ENCODE results near the gene CASP10. TPM values are rescaled to one million over a fixed set of nuclear protein-coding genes. Genes with fewer than 3 reads are reported as not detected.
A peak's percentile ranks its signal among the peaks of the same experiment; 100 is the strongest.
"Not testable (repeated sequence)": the region's sequence is repeated elsewhere in the genome, so short reads cannot be mapped to it uniquely, and the experiment has no call there.

Gene CASP10
- total RNA-seq, 1 experiment from 2014 or later: 2.9 TPM

DNA sequence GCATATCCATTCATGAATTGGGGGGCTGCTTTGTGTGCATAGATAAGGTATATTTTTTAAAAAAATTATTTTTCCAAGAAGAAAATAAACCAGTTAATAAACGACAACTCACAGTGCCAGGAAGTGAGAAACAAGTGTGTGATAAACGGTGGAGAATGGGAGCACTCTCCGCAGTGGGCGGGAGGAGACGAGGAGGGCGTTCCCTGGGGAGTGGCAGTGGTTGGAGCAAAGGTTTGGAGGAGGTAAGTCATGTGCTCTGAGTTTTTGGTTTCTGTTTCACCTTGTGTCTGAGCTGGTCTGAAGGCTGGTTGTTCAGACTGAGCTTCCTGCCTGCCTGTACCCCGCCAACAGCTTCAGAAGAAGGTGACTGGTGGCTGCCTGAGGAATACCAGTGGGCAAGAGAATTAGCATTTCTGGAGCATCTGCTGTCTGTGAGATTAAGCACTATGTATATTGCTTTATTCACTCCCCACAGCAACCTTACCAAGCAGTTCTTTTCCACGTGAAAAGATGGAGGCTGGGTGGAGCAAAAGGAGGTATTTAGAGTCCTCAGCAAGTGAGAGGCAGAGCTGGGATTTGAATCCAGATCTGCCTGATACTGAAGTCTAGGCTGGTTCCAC is 50.4 kb downstream of the CASP10 start:
- DNase-seq (ENCODE audit: low read depth): peak; percentile 90

- no peak for DNase-seq (ENCODE audit: low read depth)
Observed at GRCh38 chr2:201233812-201234662, 51.1 kb downstream of the CASP10 start.

DNA sequence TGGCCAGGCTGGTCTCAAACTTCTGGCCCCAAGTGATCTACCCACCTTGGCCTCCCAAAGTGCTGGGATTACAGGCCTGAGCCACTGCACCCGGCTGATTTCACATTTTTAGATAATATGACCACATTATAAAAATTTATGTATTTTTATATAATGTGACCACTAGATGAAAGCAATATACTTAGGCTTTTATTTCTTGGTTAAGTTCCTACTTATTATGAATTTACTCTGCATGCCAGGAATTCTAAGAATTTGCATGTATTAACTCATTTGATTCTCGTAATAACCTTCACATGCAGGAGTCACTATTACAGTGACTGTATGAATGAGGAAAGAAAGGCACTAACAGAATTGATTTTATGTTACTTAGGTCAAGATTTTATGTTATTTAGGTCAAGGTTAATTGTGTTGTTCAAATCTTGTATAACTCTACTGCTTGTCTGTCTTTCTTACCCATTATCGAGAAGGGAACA is 51.8 kb downstream of the CASP10 start:
- no peak for DNase-seq (ENCODE audit: low read depth)

GRCh38 chr2:201235860-201236811 is 53.2 kb downstream of the CASP10 start:
- DNase-seq (ENCODE audit: low read depth): peak; percentile 54

DNA sequence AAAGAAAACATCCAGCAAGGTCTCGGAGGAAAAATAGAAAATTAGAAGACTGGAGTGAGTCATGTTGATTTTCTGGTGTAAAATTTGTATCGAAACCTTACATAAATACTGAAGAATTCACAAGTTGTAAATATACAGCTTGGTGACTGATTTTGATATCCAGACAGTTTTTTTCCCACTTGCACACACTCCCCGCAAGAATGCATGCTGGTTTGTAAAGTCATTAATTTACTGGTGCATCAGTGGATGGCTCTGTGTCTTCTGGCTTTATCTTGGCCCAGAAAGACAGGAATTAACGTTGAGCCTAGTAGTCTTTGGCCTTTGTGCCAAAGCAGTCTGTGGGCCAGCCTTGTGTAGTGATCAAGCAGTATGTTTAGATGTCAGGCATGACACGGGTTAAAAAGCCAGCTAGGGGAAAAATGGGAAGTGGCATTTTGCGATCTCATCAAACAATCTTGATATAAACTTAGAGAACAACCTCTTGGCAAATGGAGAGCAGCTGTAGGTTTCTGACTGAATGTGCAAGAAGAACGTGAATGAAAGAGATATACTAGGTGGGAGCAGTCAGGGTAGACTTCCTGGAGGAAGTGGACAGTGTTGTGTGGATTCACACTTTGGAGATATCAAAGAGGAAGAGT is 54.7 kb downstream of the CASP10 start:
- DNase-seq (ENCODE audit: low read depth): no peak

- DNase-seq (ENCODE audit: low read depth): not testable (repeated sequence)
Observed at GRCh38 chr2:201239167-201239935, 56.4 kb downstream of the CASP10 start.

DNA sequence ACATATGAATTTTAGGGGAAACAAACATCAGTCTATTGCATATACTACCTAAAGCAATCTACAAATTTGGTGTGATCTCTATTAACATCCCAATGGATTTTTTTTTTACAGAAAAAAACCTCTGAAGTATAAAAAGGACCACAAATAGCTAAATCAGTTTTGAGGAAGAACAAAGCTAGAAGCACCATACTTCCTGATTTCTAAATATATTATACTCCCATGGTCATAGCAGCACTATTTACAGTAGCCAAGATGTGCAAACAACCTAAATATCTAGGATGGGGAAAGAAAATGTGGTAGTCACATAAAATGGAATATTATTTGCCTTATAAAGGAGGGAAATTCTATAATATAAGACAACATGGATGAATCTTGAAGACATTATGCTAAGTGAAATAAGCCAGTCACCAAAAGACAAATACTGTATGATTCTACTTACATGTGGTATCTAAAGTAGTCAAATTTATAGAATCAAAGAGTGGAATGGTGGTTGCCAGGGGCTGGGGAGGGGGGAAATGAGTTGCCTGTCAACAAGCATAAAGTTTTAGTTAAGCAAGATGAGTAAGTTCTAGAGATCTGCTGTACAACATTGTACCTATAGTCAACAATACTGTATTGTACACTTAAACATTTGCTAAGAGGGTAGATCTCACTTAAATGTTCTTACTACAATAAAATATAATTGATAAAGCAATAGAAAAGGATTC is 59.8 kb downstream of the CASP10 start:
- DNase-seq (ENCODE audit: low read depth): no peak

DNA sequence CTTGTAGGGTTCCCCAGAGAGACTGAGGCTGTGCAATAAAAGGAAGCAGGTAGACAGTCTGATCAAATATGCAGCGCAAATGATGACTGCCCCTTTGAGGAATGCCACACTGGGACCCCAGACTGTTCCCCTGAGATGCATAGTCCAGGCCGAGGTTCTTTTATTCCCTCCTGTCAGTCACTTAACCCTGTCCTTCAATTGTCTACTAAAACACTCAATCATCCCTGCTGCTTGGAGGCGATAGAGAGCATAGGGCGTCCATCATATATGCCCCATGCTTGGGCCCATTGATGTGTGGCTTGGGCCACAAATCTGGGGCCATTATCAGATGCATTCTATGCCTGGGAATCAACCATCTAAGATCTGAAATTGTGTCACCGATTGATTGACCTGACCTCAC is 61.9 kb downstream of the CASP10 start:
- DNase-seq (ENCODE audit: low read depth): no peak

DNA sequence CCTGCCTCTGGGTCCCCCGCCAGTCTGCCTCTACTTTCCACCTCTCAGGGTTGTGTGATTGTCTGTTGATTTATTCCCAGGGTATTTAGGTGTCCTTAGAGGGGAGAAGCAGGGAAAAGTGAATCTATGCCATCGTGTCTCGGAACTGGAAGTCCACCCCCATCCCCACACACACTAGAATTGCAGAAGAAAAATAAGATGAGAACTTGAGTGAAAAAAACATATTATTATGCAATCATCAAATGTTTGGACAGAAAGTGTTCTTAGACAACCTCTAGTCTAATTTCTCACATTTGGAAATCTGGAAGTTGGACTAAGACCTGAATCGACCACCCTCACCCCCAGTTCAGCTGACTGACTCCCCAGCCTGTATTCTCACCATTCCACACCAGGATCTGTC is 63.3 kb downstream of the CASP10 start:
- no peak for DNase-seq (ENCODE audit: low read depth)

DNA sequence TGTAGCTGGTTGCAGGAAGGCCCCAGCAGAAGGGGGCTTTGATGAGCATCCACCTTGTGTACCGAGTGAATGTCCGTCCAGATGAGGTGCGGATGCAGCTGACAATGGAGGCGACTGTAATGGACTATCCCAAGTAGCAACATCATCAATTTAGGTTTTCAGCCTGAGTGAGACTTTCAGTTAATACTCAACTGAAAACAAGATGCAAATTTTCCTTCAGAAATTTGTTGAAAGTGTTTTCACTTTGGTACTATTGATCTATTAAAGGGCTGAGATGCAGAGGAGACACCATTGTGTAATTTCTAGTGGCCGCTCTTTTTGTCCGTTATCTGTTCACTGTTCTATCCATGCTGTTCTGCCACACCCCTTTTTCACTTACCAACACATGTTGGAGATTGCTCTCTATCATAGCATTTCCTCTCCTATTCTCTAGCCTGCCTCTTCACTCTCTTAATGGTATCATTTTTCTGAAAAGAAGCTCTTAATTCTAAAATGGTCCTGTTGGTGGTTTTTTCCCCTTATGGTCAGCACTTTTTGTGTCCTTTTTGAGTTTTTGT is 65.4 kb downstream of the CASP10 start:
- no peak for DNase-seq (ENCODE audit: low read depth)

- no peak for DNase-seq (ENCODE audit: low read depth)
Observed at GRCh38 chr2:201249889-201250288, 66.9 kb downstream of the CASP10 start.

DNA sequence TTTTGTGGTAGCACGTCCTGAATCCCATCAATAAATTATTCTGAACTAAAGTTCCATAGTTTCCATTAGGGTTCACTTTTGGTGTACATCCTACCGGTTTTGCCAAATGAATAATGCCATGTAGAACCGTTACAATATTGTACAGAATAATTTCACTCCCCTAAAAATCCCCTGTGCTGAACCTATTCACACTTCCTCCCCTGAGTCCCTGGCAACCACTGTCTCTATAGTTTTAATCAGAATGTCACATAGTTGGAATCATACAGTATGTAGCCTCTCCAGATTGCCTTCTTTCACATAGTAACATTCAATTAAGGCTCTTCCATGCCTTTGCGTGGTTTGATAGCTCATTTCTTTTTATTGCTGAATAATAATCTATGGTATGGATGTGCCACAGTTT is 67.8 kb downstream of the CASP10 start:
- no peak for DNase-seq (ENCODE audit: low read depth)

- peak; percentile 41 for DNase-seq (ENCODE audit: low read depth)
Observed at GRCh38 chr2:201254081-201254730, 71.3 kb downstream of the CASP10 start.

DNA sequence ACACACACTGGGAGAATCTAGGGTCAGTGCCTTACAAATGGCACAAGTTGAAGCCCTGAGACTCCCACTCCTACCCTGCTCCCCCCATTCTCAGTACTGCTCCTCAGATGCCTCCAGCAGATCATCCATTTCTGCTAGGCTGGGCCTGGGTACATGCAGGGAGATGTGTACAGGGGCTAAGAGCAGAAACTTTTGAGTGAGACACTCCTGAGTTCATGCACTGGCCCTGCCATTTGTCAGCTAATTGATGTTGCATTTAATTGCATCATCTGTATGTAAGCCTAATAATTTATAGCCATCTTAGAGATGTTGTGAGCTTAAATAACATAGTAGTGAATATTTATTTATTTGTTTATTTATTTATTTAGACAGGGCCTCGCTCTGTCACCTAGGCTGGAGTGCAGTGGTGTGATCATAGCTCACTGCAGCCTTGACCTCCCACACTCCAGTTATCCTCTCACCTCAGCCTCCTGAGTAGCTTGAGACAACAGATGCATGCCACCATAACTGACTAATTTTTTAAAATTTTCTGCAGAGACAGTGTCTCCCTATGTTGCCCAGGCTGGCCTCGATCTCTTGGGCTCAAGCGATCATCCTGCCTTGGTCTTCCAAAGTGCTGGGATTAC is 72.6 kb downstream of the CASP10 start:
- DNase-seq (ENCODE audit: low read depth): no peak

- DNase-seq (ENCODE audit: low read depth): no peak
Observed at GRCh38 chr2:201256082-201256481, 73.1 kb downstream of the CASP10 start.

DNA sequence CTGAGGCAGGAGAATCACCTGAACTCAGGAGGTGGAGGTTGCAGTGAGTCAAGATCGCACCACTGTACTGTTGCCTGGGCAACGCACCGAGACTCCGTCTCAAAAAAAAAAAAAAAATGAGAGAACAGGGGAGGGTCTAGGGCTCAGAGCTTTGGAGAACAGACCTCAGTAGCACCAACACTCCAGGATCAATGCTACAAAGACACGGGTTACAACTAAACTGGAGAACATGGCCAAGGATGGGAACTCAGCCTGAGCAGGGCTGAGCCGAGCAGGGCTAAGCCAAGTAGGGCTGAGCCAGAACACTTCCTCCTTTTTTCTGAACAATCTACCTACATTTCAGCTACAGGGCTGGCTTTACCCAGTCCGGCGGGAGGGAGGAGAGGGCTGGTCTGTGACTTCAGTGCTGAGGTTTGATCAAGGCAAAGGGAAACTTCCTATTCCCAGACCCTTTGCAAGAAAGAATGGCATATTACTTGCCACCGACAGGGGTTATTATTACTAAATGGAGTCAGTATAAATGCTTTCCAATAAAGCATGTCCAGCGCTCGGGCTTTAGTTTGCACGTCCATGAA is 74.5 kb downstream of the CASP10 start:
- DNase-seq (ENCODE audit: low read depth): peak; percentile 66

DNA sequence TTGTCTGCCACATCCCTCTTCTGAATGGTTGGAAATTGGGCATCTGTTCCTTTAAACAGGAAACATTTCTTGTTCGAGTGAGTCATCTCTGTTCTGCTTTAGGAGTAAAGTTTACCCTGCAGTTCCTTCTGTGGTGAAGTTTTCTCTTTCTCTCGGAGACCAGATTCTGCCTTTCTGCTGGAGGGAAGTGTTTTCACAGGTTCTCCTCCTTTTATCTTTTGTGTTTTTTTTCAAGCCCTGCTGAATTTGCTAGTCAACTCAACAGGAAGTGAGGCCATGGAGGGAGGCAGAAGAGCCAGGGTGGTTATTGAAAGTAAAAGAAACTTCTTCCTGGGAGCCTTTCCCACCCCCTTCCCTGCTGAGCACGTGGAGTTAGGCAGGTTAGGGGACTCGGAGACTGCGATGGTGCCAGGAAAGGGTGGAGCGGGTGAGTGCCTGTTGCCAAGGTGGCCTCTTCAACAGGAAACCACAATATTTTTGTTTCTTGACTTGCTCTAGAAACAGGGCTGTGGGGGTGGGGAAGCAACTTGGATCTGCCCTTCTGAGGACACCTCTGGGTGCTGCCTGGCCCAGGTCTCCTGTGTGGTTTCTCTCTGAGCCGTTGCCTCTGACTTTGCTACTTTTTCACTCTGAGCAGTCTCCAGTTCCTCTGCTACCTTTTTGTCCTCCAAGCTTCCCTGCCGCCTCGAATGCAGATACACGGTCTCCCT is 75.2 kb downstream of the CASP10 start:
- DNase-seq (ENCODE audit: low read depth): peak; percentile 95

Measured in Daoy (cell line).